Measurements from ENCODE around the gene SF1. TPM values are rescaled to one million over a fixed set of nuclear protein-coding genes. Genes with fewer than 3 reads are reported as not detected.

Gene SF1
- total and polyA plus RNA-seq, 2 of the 8 experiments (the other 6 are each of a cell fraction or from before 2014, with no cell fraction given) = 72.7 to 353 TPM

GRCh38 chr11:64765291-64765850 is 13.0 kb downstream of the SF1 start:
- H3K4me3 ChIP-seq (ENCODE audit: extremely low read depth in 1 of 4, insufficient read depth in 2 of 4, low read depth in 3 of 4, low read length in 4 of 4) = no peak overlapping the region
- no peak overlapping the region for H2BK20ac ChIP-seq (ENCODE audit: low read length)
- ChIA-PET CTCF (ENCODE audit: partially characterized antibody) (interaction anchor here (0.6 to 23.6 kb wide), 6 partner anchors 9 to 130 kb away, joined by 3 to 376 read pairs (median 6); partner anchors contain the start of gene RASGRP2), POLR2A (ENCODE audit: partially characterized antibody) (interaction anchor here (0.9 to 42.9 kb wide), 3 partner anchors 0 to 40 kb away, joined by 4 to 1087 read pairs (median 1087); partner anchors contain the start of genes PYGM, RASGRP2 and SF1)
- H3K9ac ChIP-seq (replicated peaks in 1 of 4; ENCODE audit: extremely low read depth in 1 of 4, low read depth in 3 of 4, low read length in 3 of 4) = no peak overlapping the region
- no peak overlapping the region for H2BK12ac ChIP-seq (ENCODE audit: low read depth, low read length)
- no peak overlapping the region for H3K18ac ChIP-seq (ENCODE audit: extremely low read depth, low read length)
- H3K27ac ChIP-seq (ENCODE audit: low read depth, low read length) = no peak overlapping the region
- no peaks in the 10 kb centered on the region for H3K9me3 ChIP-seq (ENCODE audit: insufficient read depth in 2 of 2, low read depth in 1 of 2, low read length in 1 of 2)
- H2AFZ ChIP-seq (ENCODE audit: low read length) = no peak overlapping the region
- peaks cover 43 to 69% (median 57%) of the 10 kb centered on the region in 4 experiments for H3K36me3 ChIP-seq (ENCODE audit: control insufficient read depth in 2 of 4, insufficient read depth in 4 of 4, low read length in 3 of 4)
- peaks cover 0 to 17% of the 10 kb centered on the region in 2 experiments; a peak in 1 of 4 replicates for H3K79me2 ChIP-seq (ENCODE audit: control insufficient read depth in 1 of 2, insufficient read depth in 2 of 2, low read length in 2 of 2)
- H3K4ac ChIP-seq (replicated peaks; ENCODE audit: insufficient read length, low read depth, low read length) = no peak overlapping the region
- no peak overlapping the region for H4K5ac ChIP-seq (ENCODE audit: insufficient read length, low read depth, low read length)
- H4K20me1 ChIP-seq (replicated peaks in 1 of 2; ENCODE audit: control insufficient read depth in 1 of 2, insufficient read depth in 2 of 2, low read length in 2 of 2) = peaks cover 21 to 28% of the 10 kb centered on the region in 2 experiments
- H3K23me2 ChIP-seq (ENCODE audit: low read depth, low read length) = no peaks in the 10 kb centered on the region
- H3K56ac ChIP-seq (replicated peaks; ENCODE audit: insufficient read length, low read depth, low read length) = no peak overlapping the region
- H3K4me1 ChIP-seq (replicated peaks in 1 of 4; ENCODE audit: control insufficient read depth in 3 of 4, insufficient read depth in 4 of 4, low read length in 3 of 4) = peaks cover 26 to 58% (median 50%) of the 10 kb centered on the region in 4 experiments
- H4K91ac ChIP-seq (replicated peaks; ENCODE audit: insufficient read length, low read length) = no peak overlapping the region
- H2BK15ac ChIP-seq (ENCODE audit: low read length) = no peak overlapping the region
- no peak overlapping the region for H2BK120ac ChIP-seq (replicated peaks; ENCODE audit: low read depth, low read length)
- no peaks in the 10 kb centered on the region; a peak in 1 of 7 replicates for H3K27me3 ChIP-seq (replicated peaks in 1 of 4; ENCODE audit: control insufficient read depth in 3 of 4, extremely low read depth in 1 of 4, insufficient read depth in 3 of 4, low read length in 3 of 4)
- peak overlapping the region in 1 of 2 experiments; percentile 70; a peak in 1 of 4 replicates for H3K4me2 ChIP-seq (ENCODE audit: insufficient read depth in 1 of 2, low read depth in 2 of 2, low read length in 2 of 2)
- 85% methylated on average over 30 of the region's 30 CpGs; no CpG with 5 or more reads in 1 of the 2 experiments for whole genome bisulfite sequencing, 2 experiments (ENCODE audit: extremely low coverage in 1 of 2, insufficient coverage in 1 of 2, insufficient read length in 1 of 2, insufficient replicate concordance in 2 of 2, low coverage in 1 of 2, low lambda C conversion rate in 2 of 2, missing lambda C conversion rate in 1 of 2)
- H4K8ac ChIP-seq (ENCODE audit: extremely low read depth, insufficient read depth, low read length) = no peak overlapping the region; the same call in 1 of the 2 replicates
- peak overlapping the region; percentile 77; the same call in 1 of the 2 replicates for H2BK5ac ChIP-seq (ENCODE audit: low read depth, low read length)
- TF ChIP-seq POLR2AphosphoS5 (IDR thresholded peaks at IDR 0.05; ENCODE audit: low read depth, low read length) (peak; percentile 67), CTCF (IDR thresholded peaks at IDR 0.05; ENCODE audit: control extremely low read depth in 1 of 3, insufficient read depth in 1 of 3, low read depth in 1 of 3, low read length in 3 of 3) (peak in 2 of 3 experiments; percentile 45 to 62; a peak in 3 of 4 replicates), USF2 (IDR thresholded peaks at IDR 0.05; ENCODE audit: low read length) (no peak), RAD21 (IDR thresholded peaks at IDR 0.05 in 1 of 2, conservative IDR thresholded peaks at IDR 0.05 in 1 of 2; ENCODE audit: low read depth in 2 of 2, low read length in 2 of 2) (peak in 1 of 2 experiments; percentile 23; a peak in 1 of 4 replicates)
- no peak for FAIRE-seq
- no peak overlapping the region for H3K23ac ChIP-seq (ENCODE audit: insufficient read length)
- H3K79me1 ChIP-seq (ENCODE audit: low read depth, low read length) = peaks cover 3% of the 10 kb centered on the region
- DNase-seq (ENCODE audit: low read depth in 1 of 2, low spot score in 2 of 2) = no peak
- H2AK5ac ChIP-seq (ENCODE audit: low read depth, low read length) = no peak overlapping the region
- H3K14ac ChIP-seq (ENCODE audit: insufficient read length) = no peak overlapping the region

All from H1 (cell line).